HG03135 (cell line): ENCODE results near the gene EFNA2.
A peak's percentile ranks its signal among the peaks of the same experiment; 100 is the strongest.

Source experiments
- ATAC-seq: cut with Tn5 transposase; IDR thresholded peaks from one replicate; pipeline ENCODE4 v1.9.1; 2021; ENCODE audit warnings: mild to moderate bottlenecking, moderate library complexity; ENCODE audit not compliant: unreplicated experiment

The EFNA2 gene

DNA sequence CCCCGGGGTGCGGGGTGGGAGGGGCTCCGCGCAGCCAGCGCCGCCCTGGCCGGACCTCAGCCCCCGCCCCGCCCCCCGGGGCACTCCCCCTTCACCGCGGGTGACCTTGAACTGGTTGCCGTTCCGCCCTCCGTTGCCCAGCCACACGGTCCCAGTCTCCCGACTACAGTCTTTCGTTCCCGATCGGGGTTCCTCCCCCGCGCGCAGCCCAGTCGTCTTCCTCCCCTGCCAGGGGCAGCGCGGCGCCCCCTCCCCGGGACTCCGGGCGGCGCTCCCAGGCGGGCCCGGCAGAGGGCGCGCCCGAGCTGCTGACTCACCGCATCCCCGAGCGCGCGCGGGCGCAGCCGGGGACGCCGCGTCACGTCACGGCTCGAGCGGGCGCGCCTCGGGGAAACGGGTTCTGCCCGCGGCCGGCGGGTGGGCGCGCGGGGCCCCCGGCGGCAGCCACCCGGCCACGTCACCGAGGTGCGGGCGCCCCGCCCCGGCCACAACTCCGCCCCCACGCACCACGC lies 36.8 kb upstream of the EFNA2 start:
- peak; percentile 28 for ATAC-seq

DNA sequence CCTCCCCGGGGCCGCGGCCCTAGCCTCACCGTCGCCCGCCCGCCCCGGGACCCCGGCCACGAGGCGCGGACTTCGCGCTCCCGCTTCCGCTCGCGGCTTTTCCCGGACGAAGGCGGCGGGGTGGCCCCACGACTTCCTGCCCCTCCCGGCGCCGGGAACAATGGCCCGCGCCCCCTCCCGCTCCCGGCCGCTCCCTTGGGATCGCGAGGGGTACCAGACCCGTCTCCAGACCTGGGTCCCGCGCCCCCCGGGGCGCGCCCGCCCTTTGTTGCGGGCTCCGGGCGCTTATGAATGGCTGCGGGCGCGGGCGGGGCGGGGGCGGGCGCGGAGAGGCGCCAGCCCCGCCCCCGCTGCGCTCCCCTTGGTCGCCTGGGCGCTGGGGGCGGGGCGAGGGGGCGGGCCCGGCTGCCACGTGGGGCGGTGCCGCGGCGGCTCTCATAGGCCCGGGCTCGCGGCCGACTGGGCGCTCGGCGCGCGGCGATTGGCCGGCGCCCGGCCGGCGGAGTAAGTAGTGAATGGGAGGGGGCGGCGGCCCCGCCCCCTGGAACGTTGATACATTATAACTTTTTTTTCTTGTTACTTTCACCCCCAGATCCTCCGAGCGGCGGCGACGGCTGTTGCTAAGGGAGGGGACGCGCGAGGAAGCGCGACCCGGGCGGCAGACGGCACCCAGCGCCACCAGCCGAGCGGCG lies 36.2 kb upstream of the EFNA2 start:
- peak; percentile 36 for ATAC-seq

DNA sequence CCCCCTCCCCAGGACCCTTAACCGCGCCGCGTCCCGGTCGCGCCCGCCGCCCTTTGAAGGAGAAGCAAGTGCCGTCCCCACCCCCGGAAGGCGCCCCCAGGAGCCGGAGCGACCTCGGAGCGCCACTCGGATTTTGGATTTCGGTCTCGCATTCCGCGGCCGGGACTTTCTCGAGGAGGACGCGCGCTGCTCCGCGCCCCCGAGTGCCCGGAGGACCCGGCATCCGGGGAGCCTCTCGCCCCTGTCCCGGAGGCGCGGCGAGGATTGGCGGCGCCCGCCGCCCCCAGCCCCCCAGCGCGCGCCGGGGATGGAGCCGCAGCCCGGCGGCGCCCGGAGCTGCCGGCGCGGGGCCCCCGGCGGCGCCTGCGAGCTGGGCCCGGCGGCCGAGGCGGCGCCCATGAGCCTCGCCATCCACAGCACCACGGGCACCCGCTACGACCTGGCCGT lies 35.7 kb upstream of the EFNA2 start:
- peak; percentile 0 for ATAC-seq

DNA sequence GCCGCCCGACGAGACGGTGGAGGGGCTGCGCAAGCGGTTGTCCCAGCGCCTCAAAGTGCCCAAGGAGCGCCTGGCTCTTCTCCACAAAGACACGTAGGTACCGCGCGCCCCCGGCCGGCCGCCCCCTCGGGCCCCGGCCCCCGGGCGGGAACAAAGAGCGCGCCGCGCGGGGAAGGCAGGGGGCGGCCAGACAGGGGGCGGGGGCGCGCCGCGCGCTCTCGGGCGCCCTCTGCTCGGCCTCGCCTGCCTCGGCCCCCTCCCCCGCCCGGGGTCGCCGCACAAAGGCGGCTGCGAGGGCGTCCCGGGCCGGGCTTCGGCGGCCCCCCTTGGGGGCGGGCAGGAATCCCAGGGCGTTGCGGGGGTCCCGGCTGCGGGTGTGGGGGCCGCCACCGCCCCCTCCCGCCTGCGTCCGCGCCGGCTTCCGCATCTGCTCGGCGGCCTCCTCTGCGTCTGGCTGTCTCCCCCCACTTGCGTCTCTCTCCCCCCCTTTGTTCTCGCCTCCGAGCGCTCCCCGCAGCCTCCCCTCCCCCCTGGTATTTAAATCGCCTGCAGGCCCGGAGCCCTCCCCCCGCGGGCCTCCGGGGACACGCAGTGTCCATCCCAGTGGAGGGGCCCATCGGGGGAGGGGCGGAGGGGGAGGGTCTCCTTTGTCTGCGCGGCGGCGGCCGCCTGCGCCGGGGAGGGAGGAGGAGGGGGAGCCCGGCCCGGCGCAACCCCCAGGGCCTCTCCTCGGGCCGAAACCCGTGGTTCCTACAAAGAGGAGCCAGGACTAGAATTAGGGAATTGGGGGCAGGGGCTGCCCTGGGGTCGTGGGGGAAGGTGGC lies 35.0 kb upstream of the EFNA2 start:
- ATAC-seq = no peak

GRCh38 chr19:1251330-1252220 lies 34.1 kb upstream of the EFNA2 start:
- ATAC-seq = no peak

DNA sequence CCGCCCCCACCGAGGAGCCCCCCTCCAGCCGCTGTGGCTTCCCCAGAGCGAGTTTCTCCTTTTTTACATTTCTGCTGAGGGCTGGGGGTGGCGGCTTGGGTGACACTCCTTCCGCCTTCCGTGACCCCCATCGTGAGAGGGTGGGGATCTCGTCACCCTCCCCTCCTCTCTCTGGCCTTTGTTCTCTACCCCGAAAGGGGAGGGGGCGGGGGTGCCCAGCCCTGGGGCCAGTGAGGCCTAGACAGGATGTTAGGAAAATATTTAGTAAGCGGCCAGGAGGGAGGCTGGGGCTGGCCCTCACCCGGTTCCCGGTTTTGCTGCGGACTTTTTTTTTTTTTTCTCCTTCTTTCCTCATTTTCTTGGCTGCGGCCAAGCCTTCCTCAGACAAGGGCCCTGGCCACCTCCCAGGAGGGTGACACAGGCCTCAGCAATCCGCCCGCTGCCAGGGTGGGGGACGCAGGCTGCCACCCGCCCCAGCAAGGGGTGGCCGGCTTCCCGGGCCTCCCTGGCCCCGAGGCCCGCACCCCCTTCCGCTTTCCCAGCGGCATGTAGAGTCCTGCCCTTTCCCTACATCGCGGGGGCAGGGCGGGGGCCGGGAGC lies 33.4 kb upstream of the EFNA2 start:
- ATAC-seq = no peak

GRCh38 chr19:1252821-1253513 lies 32.7 kb upstream of the EFNA2 start:
- ATAC-seq = no peak

DNA sequence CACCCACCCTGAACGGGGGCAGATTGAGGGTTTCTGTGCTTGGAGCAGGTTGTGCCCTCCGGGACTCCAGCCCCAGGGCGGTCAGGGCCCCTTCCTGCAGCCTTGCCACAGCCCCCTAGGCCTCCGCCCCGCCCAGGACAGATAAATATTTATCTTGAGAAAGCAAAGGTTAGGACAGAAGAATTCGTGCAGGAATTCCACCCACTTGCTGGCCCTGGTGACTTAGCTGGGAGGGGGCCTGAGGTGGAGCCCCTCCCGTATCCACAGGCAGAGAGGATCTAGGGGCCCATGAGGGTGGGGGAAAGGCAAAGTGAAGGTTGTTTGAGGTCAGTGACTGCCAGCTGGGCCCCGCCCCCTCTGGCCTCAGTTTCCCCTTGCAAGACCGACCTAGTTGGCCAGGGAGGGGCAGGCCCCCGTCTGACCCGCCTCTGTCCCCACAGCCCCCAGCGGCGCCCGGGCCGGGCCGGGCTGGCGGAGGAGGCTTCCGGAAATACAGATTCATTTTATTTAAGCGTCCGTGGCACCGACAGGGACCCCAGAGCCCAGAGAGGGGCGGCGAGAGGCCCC lies 32.1 kb upstream of the EFNA2 start:
- no peak for ATAC-seq

DNA sequence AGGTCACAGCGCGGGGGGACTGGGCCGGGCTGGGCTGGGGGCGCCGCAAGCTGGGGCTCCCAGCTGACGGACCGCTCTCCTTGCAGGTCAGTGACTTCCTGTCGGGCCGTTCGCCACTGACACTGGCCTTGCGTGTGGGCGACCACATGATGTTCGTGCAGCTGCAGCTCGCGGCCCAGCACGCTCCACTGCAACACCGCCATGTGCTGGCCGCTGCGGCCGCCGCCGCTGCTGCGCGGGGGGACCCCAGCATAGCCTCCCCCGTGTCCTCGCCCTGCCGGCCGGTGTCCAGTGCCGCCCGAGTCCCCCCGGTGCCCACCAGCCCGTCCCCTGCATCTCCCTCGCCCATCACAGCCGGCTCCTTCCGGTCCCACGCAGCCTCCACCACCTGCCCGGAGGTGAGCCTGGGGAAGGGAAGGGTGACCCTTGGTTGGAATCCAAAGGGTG lies 31.6 kb upstream of the EFNA2 start:
- no peak for ATAC-seq

GRCh38 chr19:1254530-1255185 lies 31.0 kb upstream of the EFNA2 start:
- ATAC-seq = no peak

DNA sequence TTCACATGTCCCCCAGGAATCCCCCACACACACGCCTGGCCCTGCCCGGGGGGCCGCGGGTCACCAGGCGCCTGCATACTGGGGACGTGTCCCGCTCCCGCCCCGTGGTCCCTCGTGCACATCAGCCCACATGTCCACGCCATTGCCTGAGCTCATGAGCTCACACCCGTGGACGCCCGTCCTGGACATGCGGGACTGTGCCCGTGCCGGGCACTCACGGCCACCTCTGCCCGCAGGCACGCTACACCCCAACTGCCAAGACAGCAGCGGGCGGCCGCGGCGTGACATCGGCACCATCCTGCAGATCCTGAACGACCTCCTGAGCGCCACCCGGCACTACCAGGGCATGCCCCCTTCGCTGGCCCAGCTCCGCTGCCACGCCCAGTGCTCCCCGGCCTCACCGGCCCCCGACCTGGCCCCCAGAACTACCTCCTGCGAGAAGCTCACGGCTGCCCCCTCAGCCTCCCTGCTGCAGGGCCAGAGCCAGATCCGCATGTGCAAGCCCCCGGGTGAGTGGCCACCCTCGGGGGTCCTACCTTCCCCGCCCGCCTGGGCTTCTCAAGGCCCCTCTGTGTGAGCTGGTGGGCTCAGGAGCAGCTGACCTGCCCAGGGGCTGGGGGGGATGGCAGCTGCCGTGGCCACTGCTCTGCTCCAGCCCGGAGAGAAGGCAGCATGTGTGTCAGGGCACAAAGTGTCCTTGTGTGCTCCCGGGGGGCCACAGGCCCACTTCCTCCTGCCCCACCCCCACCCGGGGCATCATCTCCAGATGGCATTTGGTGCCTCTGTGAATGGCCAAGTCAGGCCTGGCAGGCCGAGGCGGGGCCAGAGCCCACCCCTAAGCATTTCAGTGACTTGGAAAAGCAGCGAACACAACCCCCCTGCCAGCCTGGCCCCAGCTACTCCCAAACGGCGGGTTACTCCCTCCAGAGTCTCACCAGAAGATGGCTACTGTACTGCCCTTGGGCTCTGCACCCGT lies 30.2 kb upstream of the EFNA2 start:
- no peak for ATAC-seq

DNA sequence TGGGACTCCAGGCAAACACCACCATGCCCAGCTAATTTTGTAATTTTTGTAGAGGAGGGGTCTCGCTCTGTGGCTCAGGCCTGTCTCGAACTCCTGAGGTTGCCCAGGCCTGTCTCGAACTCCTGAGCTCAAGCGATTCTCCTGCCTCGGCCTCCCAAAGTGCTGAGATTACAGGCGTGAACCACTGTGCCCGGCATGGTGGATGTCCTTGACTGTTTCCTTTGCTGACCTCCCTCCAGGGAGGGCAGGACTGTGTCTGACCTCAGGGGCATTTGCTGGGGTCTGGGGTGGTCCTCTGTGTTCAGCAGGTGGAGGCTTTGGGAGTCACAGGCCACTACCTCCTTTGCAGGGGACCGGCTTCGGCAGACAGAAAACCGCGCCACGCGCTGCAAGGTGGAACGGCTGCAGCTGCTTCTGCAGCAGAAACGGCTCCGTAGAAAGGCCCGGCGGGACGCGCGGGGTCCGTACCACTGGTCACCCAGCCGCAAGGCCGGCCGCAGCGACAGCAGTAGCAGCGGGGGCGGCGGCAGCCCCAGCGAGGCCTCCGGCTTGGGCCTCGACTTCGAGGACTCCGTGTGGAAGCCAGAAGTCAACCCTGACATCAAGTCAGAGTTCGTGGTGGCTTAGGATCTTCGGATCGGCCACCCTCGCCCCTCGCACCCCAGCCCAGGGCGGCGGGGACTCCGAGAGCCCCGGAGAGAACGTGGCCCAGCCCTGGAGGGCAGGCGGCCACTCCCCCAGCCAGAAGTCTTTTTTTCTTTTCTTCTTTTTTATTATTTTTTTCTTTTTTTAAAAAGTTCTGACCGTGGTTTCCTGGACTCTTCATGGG lies 28.8 kb upstream of the EFNA2 start:
- ATAC-seq = no peak

DNA sequence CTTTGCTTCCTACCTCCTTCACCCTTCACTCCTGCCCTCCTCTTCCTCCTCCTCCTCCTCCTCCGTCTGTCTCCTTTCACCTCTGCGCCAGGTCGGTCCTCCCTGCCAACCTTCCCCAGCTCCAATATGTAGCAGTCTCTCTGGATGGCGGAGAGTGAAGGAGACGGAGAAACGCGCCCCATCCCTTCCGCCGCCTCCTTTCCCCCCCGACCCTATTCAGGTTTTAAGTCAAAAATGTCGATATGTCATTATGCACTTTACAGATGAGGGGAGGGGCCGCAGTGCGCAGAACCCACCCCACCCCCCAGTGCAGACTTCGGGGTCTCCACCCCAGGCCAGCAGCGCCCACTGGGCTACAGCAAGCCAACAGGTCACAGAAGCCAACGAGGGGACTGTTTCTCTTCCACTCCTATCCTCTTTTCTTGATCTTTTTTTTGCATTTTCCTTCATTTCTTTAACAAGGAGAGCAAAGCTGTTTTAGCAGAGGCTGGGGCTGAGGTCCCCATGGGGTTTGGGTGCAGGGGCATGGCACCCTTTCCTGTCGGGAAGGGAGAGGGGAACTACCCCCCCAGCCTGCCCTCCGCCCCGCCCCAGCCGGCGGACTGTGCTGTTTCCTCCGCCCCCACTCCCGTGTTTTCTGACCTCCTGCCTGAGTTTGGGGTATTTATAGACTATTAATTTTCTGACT lies 28.1 kb upstream of the EFNA2 start:
- ATAC-seq = no peak

DNA sequence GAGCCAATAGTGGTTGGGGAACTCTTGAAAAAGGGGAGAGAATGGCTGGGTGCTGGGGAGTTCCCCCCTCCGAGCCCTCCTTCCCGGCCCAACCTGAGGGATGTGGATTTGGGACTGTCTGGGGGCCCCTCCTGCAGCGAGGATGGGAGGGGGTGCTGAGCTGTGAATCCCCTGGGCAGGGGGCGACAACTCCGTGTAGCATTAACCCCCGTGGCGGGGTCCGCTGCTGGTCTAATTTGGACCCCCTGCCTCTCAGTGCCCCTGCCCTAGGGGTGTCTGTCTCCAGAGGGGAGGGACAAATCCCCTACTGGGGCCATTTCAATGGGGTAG lies 27.5 kb upstream of the EFNA2 start:
- ATAC-seq = no peak

GRCh38 chr19:1258707-1259205 lies 26.9 kb upstream of the EFNA2 start:
- ATAC-seq = no peak

DNA sequence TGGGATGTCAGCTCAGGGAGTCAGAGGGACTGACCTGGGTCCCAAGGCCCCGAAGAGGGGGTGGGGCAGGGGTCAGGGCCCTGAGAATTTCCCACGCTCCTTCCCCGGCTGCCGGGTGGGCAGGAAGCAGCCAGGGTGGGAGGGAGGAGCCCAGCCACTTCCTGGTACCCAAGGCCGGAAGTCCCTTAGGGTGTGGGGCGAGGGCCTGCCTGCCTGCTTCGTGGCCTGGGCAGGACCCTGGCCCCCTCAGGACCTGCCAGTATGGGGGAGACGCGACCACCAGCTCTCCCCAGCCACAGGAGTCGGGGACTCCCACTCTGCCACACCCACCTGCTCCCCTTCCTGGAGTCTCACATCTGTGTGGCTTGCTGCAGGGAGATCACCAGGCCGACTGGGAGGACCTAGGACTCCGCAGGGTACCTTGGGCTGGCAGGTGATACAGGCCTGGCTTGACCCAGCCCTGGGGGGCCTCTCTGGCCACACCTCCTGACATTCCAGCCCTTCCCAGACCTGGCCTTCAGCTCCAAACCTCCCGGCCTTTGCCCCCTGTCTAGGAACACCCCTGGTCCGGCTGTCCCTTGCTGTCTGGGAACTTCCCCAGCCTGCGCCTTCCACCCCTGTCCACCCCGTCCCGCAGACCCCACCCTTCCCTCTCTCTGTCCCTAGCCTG lies 26.3 kb upstream of the EFNA2 start:
- no peak for ATAC-seq
